Esophagus squamous epithelium (tissue), 4 donors: ENCODE results near the gene DENND1A.

Source experiments
- POLR2A ChIP-seq, 4 donors: fragments of 450-650 bp; IDR thresholded peaks; one replicate each; pipeline ENCODE4 v1.6.1; 2017; ENCODE audit warnings: antibody characterized with exemption in 4 of 4, mild to moderate bottlenecking in 4 of 4, moderate library complexity in 3 of 4
- TF ChIP-seq, protein P1 (sequence below), 6 experiments: fragments of 450-650 bp in 4 of 6; fragments of 200-600 bp in 2 of 6; sonication (generic) in 2 of 6; IDR thresholded peaks; one replicate each; pipeline ENCODE4 v1.5.1; 2016 to 2019; ENCODE audit warnings: antibody characterized with exemption in 6 of 6, mild to moderate bottlenecking in 4 of 6, moderate library complexity in 4 of 6

DNA sequence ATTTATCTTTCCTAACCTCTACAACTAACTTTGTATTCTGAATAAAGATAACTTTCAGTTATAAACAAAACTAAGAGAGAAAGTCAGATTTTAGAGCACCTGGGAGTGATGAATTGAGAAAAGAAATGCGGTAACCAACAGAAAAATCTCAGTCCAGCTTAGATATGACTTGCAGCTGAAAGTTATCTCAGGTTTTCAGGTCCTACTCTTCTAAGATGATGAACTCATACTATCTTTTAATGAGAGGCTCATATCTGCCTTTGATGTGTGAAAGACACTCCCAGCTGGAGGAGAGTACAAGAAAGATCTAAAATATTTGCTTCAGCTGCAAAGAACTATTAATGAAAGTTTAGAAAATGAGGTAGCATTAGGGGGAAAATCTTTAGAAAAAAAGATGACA, 190.5 kb downstream of the DENND1A start:
- TF ChIP-seq, protein P1, sequence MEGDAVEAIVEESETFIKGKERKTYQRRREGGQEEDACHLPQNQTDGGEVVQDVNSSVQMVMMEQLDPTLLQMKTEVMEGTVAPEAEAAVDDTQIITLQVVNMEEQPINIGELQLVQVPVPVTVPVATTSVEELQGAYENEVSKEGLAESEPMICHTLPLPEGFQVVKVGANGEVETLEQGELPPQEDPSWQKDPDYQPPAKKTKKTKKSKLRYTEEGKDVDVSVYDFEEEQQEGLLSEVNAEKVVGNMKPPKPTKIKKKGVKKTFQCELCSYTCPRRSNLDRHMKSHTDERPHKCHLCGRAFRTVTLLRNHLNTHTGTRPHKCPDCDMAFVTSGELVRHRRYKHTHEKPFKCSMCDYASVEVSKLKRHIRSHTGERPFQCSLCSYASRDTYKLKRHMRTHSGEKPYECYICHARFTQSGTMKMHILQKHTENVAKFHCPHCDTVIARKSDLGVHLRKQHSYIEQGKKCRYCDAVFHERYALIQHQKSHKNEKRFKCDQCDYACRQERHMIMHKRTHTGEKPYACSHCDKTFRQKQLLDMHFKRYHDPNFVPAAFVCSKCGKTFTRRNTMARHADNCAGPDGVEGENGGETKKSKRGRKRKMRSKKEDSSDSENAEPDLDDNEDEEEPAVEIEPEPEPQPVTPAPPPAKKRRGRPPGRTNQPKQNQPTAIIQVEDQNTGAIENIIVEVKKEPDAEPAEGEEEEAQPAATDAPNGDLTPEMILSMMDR (IDR thresholded peaks at IDR 0.05) = no peak
- TF ChIP-seq POLR2A (IDR thresholded peaks at IDR 0.05) = no peak
